ENCODE measurements around the gene TRIM33. TPM values are rescaled to one million over a fixed set of nuclear protein-coding genes. Genes with fewer than 3 reads are reported as not detected.

TRIM33 gene
- total RNA-seq, 1 donor from 2014 or later = 29.1 TPM

DNA sequence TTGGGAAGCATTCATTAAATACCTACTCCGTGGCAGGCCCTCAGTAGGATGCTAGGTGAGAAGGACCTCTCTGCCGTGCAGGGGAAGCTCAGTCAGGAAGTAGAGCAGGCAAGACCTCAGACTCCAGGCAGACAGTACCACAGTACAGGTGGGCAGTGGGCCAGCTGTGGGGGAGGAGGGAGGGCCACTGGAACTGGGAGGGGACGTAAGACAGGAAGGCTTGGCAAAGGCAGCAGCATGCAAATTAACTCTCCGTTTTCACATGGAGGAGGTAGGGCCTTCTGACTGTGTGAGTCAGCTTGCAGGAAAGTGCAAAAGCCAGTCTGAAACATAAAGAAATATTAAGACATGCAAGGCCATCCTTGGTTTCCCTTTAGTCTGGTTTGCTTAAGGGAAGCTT, 157.7 kb downstream of the TRIM33 start:
- H3K36me3 ChIP-seq (ENCODE audit: control insufficient read depth, insufficient read depth, low read length) = no peaks in the 10 kb centered on the region
- no peak overlapping the region for H3K4me3 ChIP-seq (ENCODE audit: low read depth, low read length)
- peak; percentile 37 for DNase-seq (ENCODE audit: low read depth)
- TF ChIP-seq, protein P1, sequence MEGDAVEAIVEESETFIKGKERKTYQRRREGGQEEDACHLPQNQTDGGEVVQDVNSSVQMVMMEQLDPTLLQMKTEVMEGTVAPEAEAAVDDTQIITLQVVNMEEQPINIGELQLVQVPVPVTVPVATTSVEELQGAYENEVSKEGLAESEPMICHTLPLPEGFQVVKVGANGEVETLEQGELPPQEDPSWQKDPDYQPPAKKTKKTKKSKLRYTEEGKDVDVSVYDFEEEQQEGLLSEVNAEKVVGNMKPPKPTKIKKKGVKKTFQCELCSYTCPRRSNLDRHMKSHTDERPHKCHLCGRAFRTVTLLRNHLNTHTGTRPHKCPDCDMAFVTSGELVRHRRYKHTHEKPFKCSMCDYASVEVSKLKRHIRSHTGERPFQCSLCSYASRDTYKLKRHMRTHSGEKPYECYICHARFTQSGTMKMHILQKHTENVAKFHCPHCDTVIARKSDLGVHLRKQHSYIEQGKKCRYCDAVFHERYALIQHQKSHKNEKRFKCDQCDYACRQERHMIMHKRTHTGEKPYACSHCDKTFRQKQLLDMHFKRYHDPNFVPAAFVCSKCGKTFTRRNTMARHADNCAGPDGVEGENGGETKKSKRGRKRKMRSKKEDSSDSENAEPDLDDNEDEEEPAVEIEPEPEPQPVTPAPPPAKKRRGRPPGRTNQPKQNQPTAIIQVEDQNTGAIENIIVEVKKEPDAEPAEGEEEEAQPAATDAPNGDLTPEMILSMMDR (IDR thresholded peaks at IDR 0.05; ENCODE audit: insufficient read depth, low read length, poor library complexity, severe bottlenecking) = no peak
- no peaks in the 10 kb centered on the region for H3K27me3 ChIP-seq (ENCODE audit: control insufficient read depth, insufficient read depth, low read length)

DNA sequence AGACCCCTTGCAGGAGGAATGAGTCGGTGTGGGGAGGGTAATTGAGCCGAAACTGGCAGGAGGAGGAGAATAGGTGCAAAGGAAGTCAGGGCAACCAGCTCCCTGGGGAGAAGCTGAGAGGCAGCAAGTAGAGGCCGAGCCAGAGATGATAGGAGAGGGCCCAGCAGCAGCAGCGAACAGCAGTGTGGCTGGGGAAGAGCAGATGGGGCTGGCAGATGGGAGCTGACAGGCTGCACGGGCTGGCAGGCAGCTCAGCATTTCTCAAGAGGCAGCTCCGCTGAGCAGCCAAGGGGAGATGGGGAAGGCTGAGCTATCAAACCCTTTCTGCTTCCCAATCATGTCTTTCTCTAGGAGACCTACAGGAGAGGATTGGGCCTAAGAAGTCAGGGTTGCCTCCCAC, 158.2 kb downstream of the TRIM33 start:
- TF ChIP-seq, protein P1 (IDR thresholded peaks at IDR 0.05; ENCODE audit: insufficient read depth, low read length, poor library complexity, severe bottlenecking) = no peak
- no peaks in the 10 kb centered on the region for H3K27me3 ChIP-seq (ENCODE audit: control insufficient read depth, insufficient read depth, low read length)
- no peaks in the 10 kb centered on the region for H3K36me3 ChIP-seq (ENCODE audit: control insufficient read depth, insufficient read depth, low read length)
- H3K4me3 ChIP-seq (ENCODE audit: low read depth, low read length) = no peak overlapping the region
- DNase-seq (ENCODE audit: low read depth) = no peak

DNA sequence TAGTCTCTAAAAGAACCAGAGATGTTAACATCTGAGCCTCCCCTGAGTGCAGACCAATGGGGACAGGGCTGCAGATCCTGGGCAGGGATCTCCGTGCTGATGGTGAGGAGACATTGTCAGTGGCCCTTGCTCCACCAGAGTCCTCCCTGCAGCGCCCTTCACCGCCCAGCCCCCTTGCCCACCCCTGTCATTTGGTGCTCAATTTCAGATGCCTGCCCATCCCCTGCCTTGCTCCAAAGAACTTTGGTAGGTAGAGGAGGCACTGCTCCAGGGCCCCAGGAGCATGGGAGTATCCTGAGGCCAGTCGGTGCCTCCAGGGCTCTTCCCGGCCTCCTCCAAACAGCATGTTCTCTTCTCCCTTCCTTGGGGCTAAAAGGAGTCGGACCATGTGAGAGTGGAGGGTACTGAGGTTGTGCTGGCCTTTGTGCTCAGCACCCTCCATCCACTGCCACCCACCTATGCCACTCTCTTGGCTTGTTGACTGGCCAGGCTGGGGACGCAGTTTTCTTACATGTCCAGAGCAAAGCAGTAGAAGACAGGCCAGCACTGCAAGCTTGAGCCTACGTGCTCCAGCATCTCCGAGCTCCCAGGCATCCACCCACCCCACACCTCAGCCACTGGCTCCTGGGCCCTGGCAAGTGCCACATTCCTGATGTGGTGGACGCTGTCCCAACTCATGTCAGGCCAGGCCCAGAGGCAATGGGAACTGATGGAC, 160.1 kb downstream of the TRIM33 start:
- TF ChIP-seq, protein P1 (IDR thresholded peaks at IDR 0.05; ENCODE audit: insufficient read depth, low read length, poor library complexity, severe bottlenecking) = no peak
- DNase-seq (ENCODE audit: low read depth) = no peak
- H3K36me3 ChIP-seq (ENCODE audit: control insufficient read depth, insufficient read depth, low read length) = no peaks in the 10 kb centered on the region
- no peak overlapping the region for H3K4me3 ChIP-seq (ENCODE audit: low read depth, low read length)
- peaks cover 2% of the 10 kb centered on the region for H3K27me3 ChIP-seq (ENCODE audit: control insufficient read depth, insufficient read depth, low read length)

DNA sequence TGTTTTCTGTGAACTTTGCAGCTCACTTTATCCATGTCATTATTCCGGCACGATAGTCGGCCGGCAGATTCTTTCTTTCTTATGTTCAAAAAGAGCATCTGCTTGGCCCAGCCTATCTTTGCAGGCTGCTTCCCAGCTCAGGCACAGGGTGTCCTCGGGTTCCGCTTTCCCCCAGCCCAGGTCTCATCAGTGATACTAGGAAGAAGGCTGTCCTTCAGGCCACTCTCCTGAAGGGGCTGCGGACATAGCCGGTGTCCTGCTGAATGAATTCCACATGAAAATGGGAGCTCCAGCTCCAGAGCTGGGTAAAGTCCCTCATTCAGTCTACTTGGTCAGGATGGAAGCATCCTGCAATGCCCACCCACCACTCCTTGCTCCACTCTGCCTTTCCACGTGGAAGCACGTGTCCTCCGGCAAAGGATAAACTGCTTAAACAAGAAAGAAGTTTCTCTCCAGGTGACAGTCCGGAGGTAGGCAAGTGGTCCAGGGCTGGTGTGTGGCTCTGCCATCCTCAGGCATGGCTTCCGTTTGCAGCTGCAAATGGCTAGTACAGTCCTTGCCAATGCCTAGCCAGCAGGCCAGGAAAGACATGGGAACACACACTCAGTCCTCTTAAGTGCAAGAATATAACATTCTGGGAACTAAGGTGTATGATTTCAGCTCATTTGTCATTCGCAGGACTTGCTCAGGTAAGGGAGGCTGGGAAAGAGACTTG, 161.0 kb downstream of the TRIM33 start:
- DNase-seq (ENCODE audit: low read depth) = no peak
- peaks cover 2% of the 10 kb centered on the region for H3K27me3 ChIP-seq (ENCODE audit: control insufficient read depth, insufficient read depth, low read length)
- TF ChIP-seq, protein P1 (IDR thresholded peaks at IDR 0.05; ENCODE audit: insufficient read depth, low read length, poor library complexity, severe bottlenecking) = no peak
- no peaks in the 10 kb centered on the region for H3K36me3 ChIP-seq (ENCODE audit: control insufficient read depth, insufficient read depth, low read length)
- no peak overlapping the region for H3K4me3 ChIP-seq (ENCODE audit: low read depth, low read length)

DNA sequence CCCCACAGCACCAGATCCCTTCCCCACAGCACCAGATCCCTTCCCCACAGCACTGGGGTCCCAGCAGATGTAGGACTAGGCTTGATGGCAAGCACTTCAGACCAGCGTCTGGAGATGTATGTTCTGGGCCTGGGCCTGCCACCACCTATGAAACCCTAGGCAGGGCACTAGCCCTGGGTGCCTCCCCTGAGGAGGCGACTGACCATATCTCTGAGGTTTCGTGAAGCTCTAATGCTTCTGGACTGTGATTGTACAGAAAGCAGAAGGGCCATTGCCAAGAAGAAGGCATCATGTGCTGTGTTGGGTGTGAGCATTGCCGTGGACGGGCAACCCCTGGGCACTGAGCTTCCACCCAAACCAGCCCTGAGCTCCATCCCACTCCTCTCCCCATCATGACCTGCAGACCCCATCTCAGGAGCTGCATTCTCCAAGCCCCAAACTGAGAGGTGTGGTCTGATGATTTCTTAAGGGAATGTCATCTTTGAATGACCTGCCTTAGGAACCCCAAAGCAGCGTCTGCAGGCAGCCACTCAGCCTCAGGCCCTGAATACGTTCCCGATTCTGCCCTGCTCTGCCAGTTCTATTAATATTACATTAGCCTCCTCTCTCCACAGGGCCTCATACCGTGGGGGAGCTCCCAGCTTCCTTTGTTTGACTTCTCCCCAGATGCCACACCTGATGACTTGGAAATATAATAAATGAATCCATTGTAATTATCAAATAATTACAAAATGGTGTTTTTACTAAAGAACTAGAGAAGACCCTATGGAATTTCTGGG, 163.4 kb downstream of the TRIM33 start:
- Histone ChIP-seq H3K27me3 (ENCODE audit: control insufficient read depth, insufficient read depth, low read length) (peaks cover 2% of the 10 kb centered on the region), H3K4me3 (ENCODE audit: low read depth, low read length) (no peak overlapping the region), H3K36me3 (ENCODE audit: control insufficient read depth, insufficient read depth, low read length) (no peaks in the 10 kb centered on the region)
- TF ChIP-seq, protein P1 (IDR thresholded peaks at IDR 0.05; ENCODE audit: insufficient read depth, low read length, poor library complexity, severe bottlenecking) = no peak
- no peak for DNase-seq (ENCODE audit: low read depth)
